GM12878 (cell line): ENCODE measurements around the gene UNC13D.

Source experiments
- BCLAF1 ChIP-seq: fragments of 450-650 bp; IDR thresholded peaks from 2 replicates; pipeline ENCODE4 v1.6.1; 2017; ENCODE audit warnings: antibody characterized with exemption, mild to moderate bottlenecking, moderate library complexity
- CTCF ChIP-seq, 3 experiments: IDR thresholded peaks in 2 of 3; conservative IDR thresholded peaks in 1 of 3; 2 replicates each; pipeline ENCODE4 v1.5.1; 2011; ENCODE audit warnings: low read depth in 3 of 3, low read length in 3 of 3, mild to moderate bottlenecking in 3 of 3, control low read depth in 2 of 3, moderate library complexity in 2 of 3, inconsistent platforms in 1 of 3, mixed read lengths in 1 of 3; ENCODE audit not compliant: control insufficient read depth in 2 of 3, insufficient read depth in 1 of 3; ENCODE audit errors: extremely low read depth in 1 of 3

GRCh38 chr17:75822119-75822799 is 21.9 kb downstream of the UNC13D start:
- TF ChIP-seq CTCF (IDR thresholded peaks at IDR 0.05 in 2 of 3, conservative IDR thresholded peaks at IDR 0.05 in 1 of 3; ENCODE audit: control insufficient read depth in 2 of 3, extremely low read depth in 1 of 3, insufficient read depth in 1 of 3, low read depth in 3 of 3, low read length in 3 of 3) (no peak), BCLAF1 (no peak)
